NCI-H510A (cell line): ENCODE data around the gene GPC2.

Experiments
- DNase-seq: peaks from one replicate; lab custom pipeline; 2025; lab: John Stamatoyannopoulos, UW

Gene GPC2

GRCh38 chr7:100120733-100121036, 56.5 kb downstream of the GPC2 start:
- DNase-seq: no peak

GRCh38 chr7:100119970-100120732, 57.0 kb downstream of the GPC2 start:
- DNase-seq: no peak
